ENCODE results near the gene SLC35F3. TPM values are rescaled to one million over a fixed set of nuclear protein-coding genes. Genes with fewer than 3 reads are reported as not detected.

SLC35F3 gene
- polyA plus RNA-seq, 1 donor from 2014 or later, result 13.9 TPM

GRCh38 chr1:233990486-233990885 is 86.0 kb downstream of the SLC35F3 start:
- no peaks in the 10 kb centered on the region for H3K9me2 ChIP-seq (ENCODE audit: insufficient read depth, low read length)
- H3K79me2 ChIP-seq (replicated peaks; ENCODE audit: insufficient read depth, low read length), result no peaks in the 10 kb centered on the region
- H4K20me1 ChIP-seq (ENCODE audit: insufficient read depth), result no peaks in the 10 kb centered on the region
- TF ChIP-seq REST (IDR thresholded peaks at IDR 0.05; ENCODE audit: borderline replicate concordance) (no peak), POLR2AphosphoS5 (IDR thresholded peaks at IDR 0.05) (peak; percentile 75), EP300 (conservative IDR thresholded peaks at IDR 0.05; ENCODE audit: poor library complexity, severe bottlenecking) (peak; percentile 79)
- no peaks in the 10 kb centered on the region for H3F3A ChIP-seq (ENCODE audit: insufficient read depth, low read length, poor library complexity, severe bottlenecking)
- peak overlapping the region; percentile 19 for H3K9ac ChIP-seq (ENCODE audit: low read length)
- no peaks in the 10 kb centered on the region for H3K27me3 ChIP-seq (ENCODE audit: insufficient read depth, low read depth, low read length)
- peak overlapping the region; percentile 0 for H3K4me2 ChIP-seq (ENCODE audit: low read length)
- peak overlapping the region; percentile 42 for H3K4me3 ChIP-seq (ENCODE audit: low read length)
- H2AFZ ChIP-seq (ENCODE audit: low read depth, low read length), result no peak overlapping the region
- H3K9me3 ChIP-seq (ENCODE audit: low read length), result no peaks in the 10 kb centered on the region
- peak overlapping the region; percentile 57 for H3K27ac ChIP-seq (ENCODE audit: low read length)
- no peaks in the 10 kb centered on the region for H3K36me3 ChIP-seq (ENCODE audit: insufficient read depth, low read length)

- Histone ChIP-seq H3K9me2 (ENCODE audit: insufficient read depth, low read length) (no peaks in the 10 kb centered on the region), H3K79me2 (replicated peaks; ENCODE audit: insufficient read depth, low read length) (no peaks in the 10 kb centered on the region), H3K4me3 (ENCODE audit: low read length) (peak overlapping the region; percentile 19), H3K9me3 (ENCODE audit: low read length) (no peaks in the 10 kb centered on the region), H4K20me1 (ENCODE audit: insufficient read depth) (no peaks in the 10 kb centered on the region), H3K36me3 (ENCODE audit: insufficient read depth, low read length) (no peaks in the 10 kb centered on the region), H3K4me2 (ENCODE audit: low read length) (no peak overlapping the region), H3K27ac (ENCODE audit: low read length) (peak overlapping the region; percentile 33), H3K27me3 (ENCODE audit: insufficient read depth, low read depth, low read length) (no peaks in the 10 kb centered on the region), H2AFZ (ENCODE audit: low read depth, low read length) (no peak overlapping the region), H3F3A (ENCODE audit: insufficient read depth, low read length, poor library complexity, severe bottlenecking) (no peaks in the 10 kb centered on the region), H3K9ac (ENCODE audit: low read length) (no peak overlapping the region)
- TF ChIP-seq REST (IDR thresholded peaks at IDR 0.05; ENCODE audit: borderline replicate concordance) (peak; percentile 16), TAF1 (IDR thresholded peaks at IDR 0.05; ENCODE audit: low read depth) (no peak), EP300 (conservative IDR thresholded peaks at IDR 0.05; ENCODE audit: poor library complexity, severe bottlenecking) (peak; percentile 83), POLR2AphosphoS5 (IDR thresholded peaks at IDR 0.05) (peak; percentile 68)
These were observed 89.2 kb downstream of the SLC35F3 start for GRCh38 chr1:233993651-233994050.

GRCh38 chr1:233994112-233994511 is 89.6 kb downstream of the SLC35F3 start:
- TF ChIP-seq SMC3 (conservative IDR thresholded peaks at IDR 0.05; ENCODE audit: poor library complexity), result no peak
- Histone ChIP-seq H3K9ac (ENCODE audit: low read length) (no peak overlapping the region), H3K27me3 (ENCODE audit: insufficient read depth, low read depth, low read length) (no peaks in the 10 kb centered on the region), H3K79me2 (replicated peaks; ENCODE audit: insufficient read depth, low read length) (no peaks in the 10 kb centered on the region), H3K4me2 (ENCODE audit: low read length) (no peak overlapping the region), H3F3A (ENCODE audit: insufficient read depth, low read length, poor library complexity, severe bottlenecking) (peaks cover 2% of the 10 kb centered on the region), H4K20me1 (ENCODE audit: insufficient read depth) (no peaks in the 10 kb centered on the region), H3K9me3 (ENCODE audit: low read length) (no peaks in the 10 kb centered on the region), H3K4me3 (ENCODE audit: low read length) (peak overlapping the region; percentile 19), H3K36me3 (ENCODE audit: insufficient read depth, low read length) (no peaks in the 10 kb centered on the region), H3K9me2 (ENCODE audit: insufficient read depth, low read length) (no peaks in the 10 kb centered on the region), H2AFZ (ENCODE audit: low read depth, low read length) (no peak overlapping the region), H3K27ac (ENCODE audit: low read length) (peak overlapping the region; percentile 33)
